Activated CD4-positive, alpha-beta memory T cell treated with anti-CD3 and anti-CD28 coated beads for 36 hours (primary cell): ENCODE data around the gene SLC50A1. TPM values are rescaled to one million over a fixed set of nuclear protein-coding genes. Genes with fewer than 3 reads are reported as not detected.
A peak's percentile ranks its signal among the peaks of the same experiment; 100 is the strongest.

Source experiments
- CTCF ChIA-PET: fragments of 350-600 bp; sonication (Branson Sonifier 250); formaldehyde crosslinking; loops from one replicate; lab custom pipeline; 2021; ENCODE audit warnings: antibody characterized with exemption, inconsistent platforms; lab: Charles Lee
- POLR2A ChIA-PET: fragments of 350-600 bp; sonication (Branson Sonifier 250); formaldehyde crosslinking; loops from one replicate; lab custom pipeline; 2021; ENCODE audit warnings: antibody characterized with exemption; lab: Charles Lee
- DNase-seq: peaks from one replicate; pipeline ENCODE4 v3.0.0-alpha.2; 2020
- H3K27ac Mint-ChIP-seq: one replicate; pipeline ENCODE4 v1.8.0; 2021; ENCODE audit warnings: mixed read lengths
- H3K27me3 Mint-ChIP-seq: one replicate; pipeline ENCODE4 v1.8.0; 2021; ENCODE audit warnings: mixed read lengths
- H3K36me3 Mint-ChIP-seq: one replicate; pipeline ENCODE4 v1.8.0; 2021; ENCODE audit warnings: mixed read lengths
- H3K4me1 Mint-ChIP-seq: one replicate; pipeline ENCODE4 v1.8.0; 2021; ENCODE audit warnings: low read depth, mixed read lengths
- H3K4me3 Mint-ChIP-seq: one replicate; pipeline ENCODE4 v1.8.0; 2021; ENCODE audit warnings: mild to moderate bottlenecking, mixed read lengths
- H3K9me3 Mint-ChIP-seq: one replicate; pipeline ENCODE4 v1.8.0; 2021; ENCODE audit warnings: mixed read lengths
- intact Hi-C: fragments of 100-400 bp; cut with micrococcal nuclease; formaldehyde crosslinking; loops from one replicate; pipeline ENCODE4 v1.15.1; 2023
- total RNA-seq, 2 experiments: library from RNA; stranded (reverse); gene quantifications; one replicate each; pipeline ENCODE4 v1.2.3, GENCODE V29; 2021

Gene SLC50A1
- total RNA-seq, 2 experiments from 2014 or later, result 60.1 TPM

DNA sequence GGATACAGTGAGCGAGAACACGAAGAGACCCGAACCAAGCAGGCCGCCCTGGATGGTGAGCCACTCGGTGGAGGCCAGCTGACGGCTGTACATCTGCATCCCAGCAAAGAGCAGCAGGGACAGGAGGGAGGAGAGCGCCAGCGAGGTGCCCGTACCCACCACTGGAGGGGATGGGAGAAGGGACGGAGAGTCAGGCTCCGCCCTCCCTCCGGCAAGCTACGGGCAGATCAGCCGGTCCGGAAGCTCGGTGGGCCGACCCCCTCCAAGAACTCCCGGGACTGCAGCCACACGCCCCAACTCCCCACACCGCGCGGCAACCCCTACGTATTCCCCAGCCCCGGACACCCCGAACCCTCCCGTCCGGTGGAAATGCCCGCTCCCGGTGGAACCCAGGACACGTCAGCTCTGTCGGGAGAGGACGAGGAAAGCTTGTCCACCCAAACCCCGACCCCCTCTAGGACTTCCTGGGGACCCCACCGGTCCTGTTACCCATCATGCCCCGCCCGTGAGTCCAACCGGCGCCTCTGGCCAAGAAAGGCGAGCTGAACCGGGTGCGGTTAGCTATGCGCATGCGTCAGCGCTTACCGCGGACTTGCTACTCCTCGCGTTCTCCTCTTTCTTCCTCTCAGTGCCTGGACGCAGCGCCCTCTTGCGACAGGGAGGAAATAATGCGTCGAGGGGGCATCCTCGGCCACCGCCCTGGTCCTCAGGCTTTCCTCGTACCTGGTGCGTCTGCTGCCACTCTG lies 37.3 kb downstream of the SLC50A1 start, which contains the start of gene KRTCAP2:
Gene KRTCAP2 (minus strand): TSS at position 573 of the 746 bp plus-strand sequence. CDS start 80 bp downstream, at position 493.
- Mint-ChIP-seq H3K9me3 (no peaks in the 10 kb centered on the region), H3K4me1 (peaks cover 48% of the 10 kb centered on the region), H3K36me3 (peaks cover 28% of the 10 kb centered on the region), H3K27ac (peak within 1 kb of the TSS; percentile 96), H3K4me3 (peak within 1 kb of the TSS; percentile 93), H3K27me3 (no peaks in the 10 kb centered on the region)
- intact Hi-C loops, result loop anchor here (1.0 to 5.0 kb wide), 6 partner anchors 20 to 171 kb away; partner anchors contain the start of genes MTX1, SLC50A1, THBS3 and ZBTB7B
- CTCF ChIA-PET, result interaction anchor here (0.5 to 9.7 kb wide), 45 partner anchors 9 to 1040 kb away, joined by 3 to 274 read pairs (median 4); partner anchors contain the start of genes ADAM15, EFNA4, MTX1 and PMF1
- DNase-seq, result peak; percentile 98
- POLR2A ChIA-PET, result interaction anchor here (0.9 to 7.5 kb wide), 10 partner anchors 12 to 88 kb away, joined by 3 to 70 read pairs (median 3); partner anchors contain the start of gene THBS3

DNA sequence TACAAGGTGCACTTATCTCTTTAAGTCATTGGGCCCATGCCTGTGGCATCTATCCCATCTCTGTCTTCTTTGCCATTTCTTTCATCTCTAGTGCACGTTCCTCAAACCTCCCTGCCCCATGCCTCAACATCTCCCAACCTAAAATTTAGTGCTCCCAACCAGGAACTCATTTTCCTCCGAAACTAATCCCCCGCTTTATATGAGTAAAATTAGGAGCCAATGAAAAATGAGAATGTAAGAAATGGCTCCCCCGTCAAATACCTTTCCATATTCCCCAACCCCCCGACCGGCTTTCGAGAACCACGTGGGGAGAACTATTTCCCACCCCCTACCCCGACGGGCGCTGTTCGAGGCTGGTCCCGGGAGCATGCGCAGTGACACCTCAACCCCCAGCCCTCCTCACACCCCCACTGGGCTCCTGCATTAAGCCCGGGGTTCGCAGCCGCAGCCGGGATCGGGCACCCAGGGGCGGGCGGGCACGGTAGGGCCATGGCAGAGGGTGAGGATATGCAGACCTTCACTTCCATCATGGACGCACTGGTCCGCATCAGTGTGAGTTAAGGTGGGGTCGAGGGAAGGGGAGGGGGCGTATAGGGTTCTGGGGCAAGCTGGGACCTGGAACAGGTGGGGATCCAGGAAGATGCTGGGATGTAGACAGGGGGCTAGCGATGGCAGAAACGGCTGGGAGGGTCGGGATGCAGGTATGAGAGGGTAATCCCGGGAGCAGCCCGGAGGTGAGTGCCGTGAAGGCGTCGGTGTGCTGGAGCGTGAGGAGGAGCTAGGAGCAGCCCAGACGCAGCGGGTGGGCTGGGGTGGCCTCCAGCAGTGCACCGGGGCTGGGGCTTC lies 38.0 kb downstream of the SLC50A1 start, which contains the start of gene TRIM46:
Gene TRIM46 (plus strand): TSS at position 372 of the 846 bp plus-strand sequence. CDS start 118 bp downstream, at position 490.
- Mint-ChIP-seq H3K4me1 (peaks cover 47% of the 10 kb centered on the region), H3K9me3 (no peaks in the 10 kb centered on the region), H3K4me3 (peak within 1 kb of the TSS; percentile 93), H3K36me3 (peaks cover 27% of the 10 kb centered on the region), H3K27me3 (no peaks in the 10 kb centered on the region), H3K27ac (peak within 1 kb of the TSS; percentile 96)
- POLR2A ChIA-PET, result interaction anchor here (0.9 to 7.5 kb wide), 12 partner anchors 11 to 89 kb away, joined by 3 to 70 read pairs (median 4); partner anchors contain the start of gene THBS3
- intact Hi-C loops, result loop anchor here (1.0 to 5.0 kb wide), 6 partner anchors 19 to 171 kb away; partner anchors contain the start of genes MTX1, SLC50A1, THBS3 and ZBTB7B
- CTCF ChIA-PET, result interaction anchor here (0.7 to 9.7 kb wide), 29 partner anchors 8 to 839 kb away, joined by 3 to 274 read pairs (median 7); partner anchors contain the start of genes ADAM15, MTX1, SLC50A1 and THBS3
- peak; percentile 81 for DNase-seq

DNA sequence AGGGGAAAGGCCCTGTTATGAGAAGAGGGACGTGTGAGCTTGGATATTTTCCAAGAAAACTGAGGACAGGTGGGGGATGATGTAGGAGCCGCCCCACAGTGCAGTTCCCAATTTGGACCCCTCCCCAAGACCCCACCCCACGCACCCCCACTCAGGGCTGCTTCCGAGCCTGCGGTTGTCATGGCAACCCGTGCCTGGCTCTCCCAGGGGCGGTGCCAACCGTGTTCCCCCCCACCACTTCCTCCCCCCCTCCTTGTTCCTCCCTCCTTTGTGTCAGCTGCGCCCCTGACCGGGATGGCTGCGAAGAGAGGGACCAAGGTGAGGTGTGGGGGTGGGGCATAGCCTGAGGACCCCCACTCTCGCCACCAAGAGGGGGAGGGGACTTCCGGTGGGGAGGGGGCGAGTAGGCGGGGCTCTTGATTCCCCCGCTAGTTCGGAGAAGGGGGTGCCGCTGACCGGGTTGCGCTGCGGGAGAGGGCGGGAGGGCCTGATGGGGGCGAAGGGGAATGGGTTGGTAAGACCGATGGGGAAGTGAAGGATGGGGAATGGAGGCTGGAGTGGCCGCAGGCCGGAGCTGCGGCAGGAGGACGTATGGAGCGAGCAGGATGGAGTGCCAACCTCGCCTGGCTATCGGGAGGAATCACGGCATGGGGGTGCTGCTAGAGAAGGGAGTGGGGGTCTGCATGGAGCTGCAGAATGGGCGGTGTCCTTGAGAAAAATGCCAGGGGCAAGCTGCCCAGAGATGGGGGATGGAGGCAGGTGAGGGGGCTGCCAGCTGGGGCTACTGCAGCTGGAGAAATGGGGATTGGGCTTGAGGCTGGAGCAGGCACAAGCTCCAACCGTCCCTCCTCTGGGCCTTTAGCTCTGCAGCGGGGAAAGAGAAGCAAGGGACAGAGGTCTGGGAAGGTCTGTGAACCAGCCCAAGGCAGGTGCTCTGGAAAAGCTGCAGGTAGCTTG lies 39.0 kb downstream of the SLC50A1 start:
- ChIA-PET CTCF (interaction anchor here (1.2 to 8.5 kb wide), 13 partner anchors 8 to 840 kb away, joined by 3 to 201 read pairs (median 7); partner anchors contain the start of genes MTX1, SLC50A1 and THBS3), POLR2A (interaction anchor here (1.5 to 7.5 kb wide), 6 partner anchors 10 to 89 kb away, joined by 5 to 70 read pairs (median 9); partner anchors contain the start of gene THBS3)
- Mint-ChIP-seq H3K4me3 (peak overlapping the region; percentile 93), H3K9me3 (no peaks in the 10 kb centered on the region), H3K4me1 (peaks cover 47% of the 10 kb centered on the region), H3K27me3 (no peaks in the 10 kb centered on the region), H3K27ac (peak overlapping the region; percentile 96), H3K36me3 (peaks cover 23% of the 10 kb centered on the region)
- peak; percentile 71 for DNase-seq
- intact Hi-C loops, result loop anchor here (5.0 kb wide), 3 partner anchors 33 to 172 kb away; partner anchors contain the start of genes MTX1, THBS3 and ZBTB7B

DNA sequence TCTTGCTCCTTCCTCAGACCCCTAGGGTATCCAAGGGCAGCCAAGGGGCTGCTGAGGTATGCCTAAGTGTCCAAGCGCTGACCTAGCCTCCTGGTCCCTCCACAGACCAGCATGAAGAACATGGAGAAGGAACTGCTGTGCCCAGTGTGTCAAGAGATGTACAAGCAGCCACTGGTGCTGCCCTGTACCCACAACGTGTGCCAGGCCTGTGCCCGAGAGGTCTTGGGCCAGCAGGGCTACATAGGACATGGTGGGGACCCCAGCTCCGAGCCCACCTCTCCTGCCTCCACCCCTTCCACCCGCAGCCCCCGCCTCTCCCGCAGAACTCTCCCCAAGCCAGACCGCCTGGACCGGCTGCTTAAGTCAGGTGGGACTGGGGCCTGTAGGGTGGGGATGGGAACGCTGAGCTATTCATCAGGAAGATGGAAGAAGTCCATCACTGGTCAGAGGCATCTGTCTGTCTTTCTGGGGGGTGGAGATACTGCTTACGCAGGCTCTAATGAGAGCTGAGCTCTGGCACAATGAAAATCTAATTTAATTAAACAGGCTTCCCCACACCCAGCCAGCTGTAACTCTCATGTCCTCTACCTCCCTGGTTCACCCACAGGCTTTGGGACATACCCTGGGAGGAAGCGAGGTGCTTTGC lies 39.8 kb downstream of the SLC50A1 start:
- Mint-ChIP-seq H3K27ac (peak overlapping the region; percentile 28), H3K4me1 (peaks cover 46% of the 10 kb centered on the region), H3K9me3 (no peaks in the 10 kb centered on the region), H3K27me3 (no peaks in the 10 kb centered on the region), H3K4me3 (peak overlapping the region; percentile 93), H3K36me3 (peaks cover 20% of the 10 kb centered on the region)
- DNase-seq, result no peak
- CTCF ChIA-PET, result interaction anchor here (0.9 to 8.5 kb wide), 15 partner anchors 8 to 841 kb away, joined by 3 to 201 read pairs (median 6); partner anchors contain the start of genes MTX1, PMVK, SLC50A1 and THBS3
- POLR2A ChIA-PET, result interaction anchor here (1.5 to 7.5 kb wide), 5 partner anchors 9 to 90 kb away, joined by 5 to 70 read pairs (median 12); a partner anchor contains a TSS
- intact Hi-C loops, result no loop called here

DNA sequence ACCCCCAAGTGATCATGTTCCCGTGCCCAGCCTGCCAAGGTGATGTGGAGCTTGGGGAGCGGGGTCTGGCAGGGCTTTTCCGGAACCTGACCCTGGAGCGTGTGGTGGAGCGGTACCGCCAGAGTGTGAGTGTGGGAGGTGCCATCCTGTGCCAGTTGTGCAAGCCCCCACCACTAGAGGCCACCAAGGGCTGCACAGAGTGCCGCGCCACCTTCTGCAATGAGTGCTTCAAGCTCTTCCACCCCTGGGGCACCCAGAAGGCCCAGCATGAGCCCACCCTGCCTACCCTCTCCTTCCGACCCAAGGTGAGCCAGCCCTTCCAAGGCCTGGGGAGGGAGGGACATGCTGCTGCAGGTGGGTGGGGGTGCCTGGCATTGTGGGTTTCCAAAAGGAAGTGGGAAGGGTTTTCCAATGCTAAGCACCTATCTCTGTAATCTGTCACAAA lies 40.3 kb downstream of the SLC50A1 start:
- peaks cover 20% of the 10 kb centered on the region for H3K36me3 Mint-ChIP-seq
- peak; percentile 47 for DNase-seq
- POLR2A ChIA-PET, result interaction anchor here (1.5 to 7.5 kb wide), 4 partner anchors 9 to 91 kb away, joined by 5 to 70 read pairs (median 13); no protein-coding TSS in a partner anchor
- H3K27ac Mint-ChIP-seq, result no peak overlapping the region
- H3K4me3 Mint-ChIP-seq, result no peak overlapping the region
- no peaks in the 10 kb centered on the region for H3K9me3 Mint-ChIP-seq
- no peaks in the 10 kb centered on the region for H3K27me3 Mint-ChIP-seq
- H3K4me1 Mint-ChIP-seq, result peaks cover 44% of the 10 kb centered on the region
- intact Hi-C loops, result loop anchor here (1.0 kb wide), 1 partner anchor 50 kb away; no protein-coding TSS in a partner anchor
- CTCF ChIA-PET, result interaction anchor here (0.9 to 8.5 kb wide), 14 partner anchors 8 to 239 kb away, joined by 3 to 201 read pairs (median 6); partner anchors contain the start of genes MTX1, PMVK, SLC50A1 and THBS3

DNA sequence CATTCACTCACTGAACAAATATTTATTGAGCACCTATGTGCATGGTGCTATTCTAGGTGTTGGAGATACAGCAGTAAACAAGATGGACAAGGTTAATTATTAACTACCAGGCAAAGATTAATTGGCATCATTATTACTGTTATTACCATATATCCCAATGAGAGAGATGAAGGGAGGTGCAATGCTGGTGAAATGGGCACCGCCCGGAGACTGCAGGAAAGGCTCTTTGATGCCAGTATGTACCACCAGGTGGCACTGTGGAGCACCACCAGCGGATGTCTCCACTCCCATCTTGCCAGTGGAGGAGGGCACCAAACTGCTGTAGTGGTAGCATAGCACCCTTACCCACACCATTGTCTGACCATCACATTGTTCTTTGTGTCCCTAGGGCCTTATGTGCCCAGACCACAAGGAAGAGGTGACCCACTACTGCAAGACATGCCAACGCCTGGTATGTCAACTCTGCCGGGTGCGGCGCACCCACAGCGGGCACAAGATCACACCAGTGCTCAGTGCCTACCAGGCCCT lies 41.0 kb downstream of the SLC50A1 start:
- H3K4me1 Mint-ChIP-seq, result peaks cover 42% of the 10 kb centered on the region
- peak overlapping the region; percentile 3 for H3K4me3 Mint-ChIP-seq
- H3K27me3 Mint-ChIP-seq, result no peaks in the 10 kb centered on the region
- H3K27ac Mint-ChIP-seq, result no peak overlapping the region
- no peaks in the 10 kb centered on the region for H3K9me3 Mint-ChIP-seq
- POLR2A ChIA-PET, result interaction anchor here (3.1 to 7.5 kb wide), 2 partner anchors 17 to 50 kb away, joined by 12 to 70 read pairs; no protein-coding TSS in a partner anchor
- DNase-seq, result peak; percentile 90
- H3K36me3 Mint-ChIP-seq, result peaks cover 20% of the 10 kb centered on the region
- intact Hi-C loops, result loop anchor here (1.0 kb wide), 1 partner anchor 50 kb away; no protein-coding TSS in a partner anchor
- CTCF ChIA-PET, result interaction anchor here (0.6 to 8.5 kb wide), 19 partner anchors 8 to 697 kb away, joined by 3 to 201 read pairs (median 5); partner anchors contain the start of genes MTX1, PMVK, SLC50A1 and THBS3

DNA sequence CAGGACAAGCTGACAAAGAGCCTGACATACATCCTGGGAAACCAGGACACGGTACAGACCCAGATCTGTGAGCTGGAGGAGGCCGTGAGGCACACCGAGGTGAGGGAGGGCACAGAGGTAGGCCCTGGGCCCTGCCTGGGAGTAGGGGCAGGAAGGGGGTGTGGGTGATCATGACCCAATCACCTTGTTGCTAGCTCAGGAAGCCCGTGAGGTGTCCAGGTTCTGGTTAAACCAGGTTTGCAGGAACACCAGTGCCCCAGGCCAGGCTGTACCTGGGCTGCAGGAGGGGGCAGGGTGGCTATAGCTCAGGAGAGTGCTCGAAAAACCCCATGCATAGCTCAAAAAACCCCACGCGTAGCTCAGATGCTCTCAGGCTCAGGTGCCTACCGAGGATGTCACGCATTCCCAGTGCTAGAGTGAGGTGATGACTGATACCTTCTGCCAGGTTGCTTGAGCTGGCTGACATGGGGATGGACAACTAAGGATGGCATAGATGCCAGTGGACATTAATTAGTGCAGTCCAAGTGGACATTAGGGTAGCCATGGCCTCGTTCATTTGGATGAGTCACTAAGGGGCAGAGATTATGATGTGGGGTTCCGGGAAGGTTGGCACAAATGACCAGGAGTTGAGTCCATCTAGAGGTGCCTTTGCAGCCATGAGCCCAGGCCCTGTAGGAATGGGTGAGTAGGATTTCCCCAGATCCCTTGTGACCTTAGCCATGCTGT lies 41.7 kb downstream of the SLC50A1 start:
- H3K27ac Mint-ChIP-seq, result no peak overlapping the region

DNA sequence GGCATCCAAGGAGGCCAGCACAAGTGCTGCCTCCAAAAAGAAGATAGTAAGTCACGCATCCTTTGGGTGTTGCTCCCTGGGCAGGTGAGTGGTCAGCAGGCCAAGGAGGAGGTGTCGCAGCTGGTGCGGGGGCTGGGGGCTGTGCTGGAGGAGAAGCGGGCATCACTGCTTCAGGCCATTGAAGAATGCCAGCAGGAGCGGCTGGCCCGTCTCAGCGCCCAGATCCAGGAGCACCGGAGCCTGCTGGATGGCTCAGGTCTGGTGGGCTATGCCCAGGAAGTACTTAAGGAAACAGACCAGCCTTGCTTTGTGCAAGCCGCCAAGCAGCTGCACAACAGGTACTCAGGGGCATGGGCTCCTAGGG lies 42.2 kb downstream of the SLC50A1 start:
- Mint-ChIP-seq H3K27me3 (no peaks in the 10 kb centered on the region), H3K4me3 (no peak overlapping the region), H3K9me3 (no peaks in the 10 kb centered on the region), H3K27ac (no peak overlapping the region), H3K4me1 (peaks cover 34% of the 10 kb centered on the region), H3K36me3 (peaks cover 16% of the 10 kb centered on the region)
- CTCF ChIA-PET, result interaction anchor here (0.5 to 8.5 kb wide), 13 partner anchors 8 to 403 kb away, joined by 3 to 201 read pairs (median 5); partner anchors contain the start of genes MTX1 and THBS3
- POLR2A ChIA-PET, result interaction anchor here (7.5 kb wide), 1 partner anchor 15 kb away, joined by 70 read pairs; no protein-coding TSS in a partner anchor
- intact Hi-C loops, result no loop called here
- no peak for DNase-seq

More for the DNA sequence above, 41.7 kb downstream of the SLC50A1 start:
- Mint-ChIP-seq H3K36me3 (peaks cover 16% of the 10 kb centered on the region), H3K4me1 (peaks cover 35% of the 10 kb centered on the region), H3K9me3 (no peaks in the 10 kb centered on the region), H3K27me3 (no peaks in the 10 kb centered on the region), H3K4me3 (no peak overlapping the region)
- ChIA-PET CTCF (interaction anchor here (0.5 to 8.5 kb wide), 16 partner anchors 8 to 698 kb away, joined by 3 to 201 read pairs (median 4); partner anchors contain the start of genes MTX1 and THBS3), POLR2A (interaction anchor here (7.5 kb wide), 1 partner anchor 16 kb away, joined by 70 read pairs; no protein-coding TSS in a partner anchor)
- DNase-seq, result no peak
- intact Hi-C loops, result no loop called here
